GM18519 (cell line): ENCODE data around the gene UBR2.

Experiments
- ATAC-seq: cut with Tn5 transposase; IDR thresholded peaks from one replicate; pipeline ENCODE4 v1.9.1; 2021; ENCODE audit warnings: mild to moderate bottlenecking, moderate library complexity; ENCODE audit not compliant: unreplicated experiment, low FRiP score

UBR2 gene

GRCh38 chr6:42563697-42564505 lies at the start of gene UBR2:
Gene UBR2, plus strand, starts transcription at chr6:42564029. Its CDS starts 291 bp downstream, at chr6:42564320.
- peak; percentile 88 for ATAC-seq

GRCh38 chr6:42514745-42515144 lies 49.1 kb upstream of the UBR2 start:
- ATAC-seq: no peak

- no peak for ATAC-seq
Observed at GRCh38 chr6:42519779-42520178, 44.0 kb upstream of the UBR2 start.

- peak; percentile 36 for ATAC-seq
Observed at GRCh38 chr6:42520786-42521607, 42.8 kb upstream of the UBR2 start.

DNA sequence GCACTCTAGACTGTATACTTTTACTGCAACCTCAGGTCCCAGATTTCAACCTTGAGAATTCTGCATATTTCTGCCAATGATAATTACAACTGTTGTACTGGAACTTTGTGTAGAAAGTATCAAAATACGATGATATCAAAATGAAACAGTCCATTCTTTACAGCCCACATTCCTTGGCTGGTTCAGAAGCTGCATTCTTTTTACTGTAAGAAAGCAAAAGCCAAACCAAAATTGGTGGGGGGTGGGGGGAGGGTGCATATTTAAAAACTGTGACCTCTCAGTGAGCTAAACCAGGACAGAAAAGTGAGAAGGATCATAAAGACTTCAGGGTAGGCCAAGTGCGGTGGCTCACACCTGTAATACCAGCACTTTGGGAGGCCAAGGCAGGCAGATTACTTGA lies 41.8 kb upstream of the UBR2 start:
- no peak for ATAC-seq

DNA sequence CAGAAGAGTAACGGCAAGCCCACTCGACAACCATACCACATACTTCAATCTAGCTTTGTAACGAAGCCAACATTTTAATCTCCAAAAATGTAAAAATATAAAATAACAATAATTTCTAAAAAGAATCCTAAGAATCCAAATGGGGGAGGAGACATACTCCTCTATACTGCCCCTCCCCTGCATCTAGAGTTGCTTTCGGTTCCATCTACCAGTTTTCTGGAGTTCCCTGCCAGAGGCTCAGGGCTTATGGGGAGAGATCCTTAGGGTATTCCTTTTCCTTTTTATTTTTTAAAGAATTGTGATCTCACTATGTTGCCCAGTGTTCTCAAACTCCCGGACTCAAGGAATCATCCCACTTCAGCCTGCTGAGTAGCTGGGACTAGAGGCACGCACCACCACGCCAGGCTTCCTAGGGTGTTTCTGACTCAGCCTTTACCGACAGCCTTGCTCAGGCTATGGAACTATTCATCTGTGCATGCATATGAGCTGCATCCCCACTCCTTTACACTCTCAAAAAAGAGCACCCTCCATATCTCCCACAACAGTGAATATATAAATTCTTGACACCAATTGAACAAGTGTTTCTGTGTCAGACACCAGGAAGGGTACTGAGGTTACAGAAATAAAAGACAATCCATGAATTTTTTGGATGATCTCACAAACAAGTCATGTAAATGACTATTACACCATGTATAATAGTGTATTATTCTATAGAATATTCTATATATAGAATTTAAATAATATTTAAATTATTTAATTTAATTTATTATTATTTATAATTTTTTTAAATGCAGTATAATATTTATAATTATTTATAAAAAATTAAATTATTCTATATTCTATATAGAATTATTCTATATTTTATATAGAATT lies 40.7 kb upstream of the UBR2 start:
- no peak for ATAC-seq

DNA sequence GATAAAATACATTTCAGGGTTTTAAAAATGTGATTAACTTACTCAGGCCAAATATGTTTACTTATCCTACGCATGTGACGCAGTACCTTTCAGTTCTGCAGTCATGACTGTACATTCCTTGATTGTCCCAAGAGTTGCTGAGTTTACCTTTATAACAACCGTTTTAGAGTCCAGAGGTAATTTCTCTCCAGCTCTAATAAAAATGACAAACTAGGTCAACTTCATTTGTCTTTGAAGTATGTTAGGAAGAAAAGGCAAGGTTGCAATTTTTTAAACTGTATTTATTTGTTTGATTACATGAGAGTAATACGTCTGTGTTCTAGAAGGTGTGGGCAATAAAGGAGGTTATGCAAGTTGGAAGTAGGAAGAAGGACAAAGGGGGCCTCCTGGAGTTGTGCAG lies 38.6 kb upstream of the UBR2 start:
- no peak for ATAC-seq

DNA sequence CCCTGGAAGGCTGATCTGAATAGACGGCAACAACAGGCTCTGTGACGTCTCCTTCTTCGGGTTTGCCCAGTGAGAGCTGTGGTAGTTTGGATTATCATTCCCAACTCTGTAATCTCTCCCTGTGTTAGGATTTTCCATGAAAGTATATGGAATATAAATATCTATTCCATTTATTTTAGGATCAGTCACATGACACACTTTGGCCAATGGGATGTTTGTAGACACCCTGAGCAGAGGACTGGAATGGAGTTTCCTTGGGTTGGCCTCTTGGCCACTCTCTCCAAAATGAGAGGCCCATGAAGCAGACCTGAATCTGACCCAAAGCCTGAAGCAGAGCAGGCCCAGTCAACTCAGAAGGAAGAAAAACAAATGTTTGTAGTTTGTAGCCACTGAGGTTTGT lies 37.2 kb upstream of the UBR2 start:
- ATAC-seq: no peak

- no peak for ATAC-seq
Observed at GRCh38 chr6:42527204-42527603, 36.6 kb upstream of the UBR2 start.

- ATAC-seq: no peak
Observed at GRCh38 chr6:42530296-42530695, 33.5 kb upstream of the UBR2 start.

GRCh38 chr6:42530751-42531150 lies 33.1 kb upstream of the UBR2 start:
- ATAC-seq: no peak

DNA sequence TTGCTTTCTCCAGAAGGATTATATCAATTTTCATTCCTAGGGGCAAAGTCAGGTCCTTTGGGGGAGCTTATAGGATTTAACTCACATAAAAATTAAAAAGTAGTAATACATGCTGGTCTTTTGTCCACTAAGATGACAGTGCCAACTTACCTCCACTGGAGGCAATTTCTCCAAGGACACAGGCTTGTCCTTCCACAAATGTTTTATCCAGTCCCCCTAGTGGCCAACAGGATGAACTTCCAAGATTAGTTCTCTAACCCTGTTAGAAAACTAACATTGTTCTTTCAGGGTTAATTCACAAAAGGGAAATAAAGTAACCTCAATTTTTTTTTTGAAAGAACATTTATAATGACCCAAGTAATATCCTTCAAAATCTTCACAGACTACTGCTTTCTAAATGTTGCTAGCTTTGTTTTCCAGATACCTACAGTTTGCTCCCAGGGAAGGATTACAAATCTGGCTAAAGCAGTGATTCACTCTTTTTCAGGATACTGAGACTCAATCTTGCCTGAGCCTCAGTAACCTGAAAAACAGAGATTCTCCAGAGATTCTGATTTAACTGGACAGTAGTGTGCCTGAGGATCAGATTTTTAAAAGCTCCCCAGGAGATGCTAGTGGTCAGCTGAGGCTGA lies 31.7 kb upstream of the UBR2 start:
- no peak for ATAC-seq

- ATAC-seq: no peak
Observed at GRCh38 chr6:42533794-42534193, 30.0 kb upstream of the UBR2 start.

DNA sequence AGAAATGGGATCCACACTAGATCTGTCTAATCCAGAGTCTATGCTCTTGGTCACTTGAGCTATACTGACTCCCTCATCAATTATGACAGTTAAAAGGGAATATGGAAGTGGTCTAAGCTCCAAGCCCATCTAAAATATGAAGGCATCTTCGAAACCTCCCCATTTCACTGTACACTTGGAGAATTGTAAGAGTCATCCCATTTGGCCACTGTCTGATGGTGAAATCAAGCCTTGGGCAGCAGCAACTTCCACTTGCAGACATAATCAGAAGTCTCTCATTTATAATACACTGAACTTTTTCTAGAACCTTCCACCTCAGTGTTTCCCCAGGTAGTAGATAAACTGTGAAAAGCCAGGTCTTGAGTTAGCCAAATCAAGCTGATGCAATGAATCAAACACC lies 26.3 kb upstream of the UBR2 start:
- ATAC-seq: no peak

GRCh38 chr6:42539135-42539534 lies 24.7 kb upstream of the UBR2 start:
- no peak for ATAC-seq

GRCh38 chr6:42545226-42545773 lies 18.5 kb upstream of the UBR2 start:
- ATAC-seq: no peak

DNA sequence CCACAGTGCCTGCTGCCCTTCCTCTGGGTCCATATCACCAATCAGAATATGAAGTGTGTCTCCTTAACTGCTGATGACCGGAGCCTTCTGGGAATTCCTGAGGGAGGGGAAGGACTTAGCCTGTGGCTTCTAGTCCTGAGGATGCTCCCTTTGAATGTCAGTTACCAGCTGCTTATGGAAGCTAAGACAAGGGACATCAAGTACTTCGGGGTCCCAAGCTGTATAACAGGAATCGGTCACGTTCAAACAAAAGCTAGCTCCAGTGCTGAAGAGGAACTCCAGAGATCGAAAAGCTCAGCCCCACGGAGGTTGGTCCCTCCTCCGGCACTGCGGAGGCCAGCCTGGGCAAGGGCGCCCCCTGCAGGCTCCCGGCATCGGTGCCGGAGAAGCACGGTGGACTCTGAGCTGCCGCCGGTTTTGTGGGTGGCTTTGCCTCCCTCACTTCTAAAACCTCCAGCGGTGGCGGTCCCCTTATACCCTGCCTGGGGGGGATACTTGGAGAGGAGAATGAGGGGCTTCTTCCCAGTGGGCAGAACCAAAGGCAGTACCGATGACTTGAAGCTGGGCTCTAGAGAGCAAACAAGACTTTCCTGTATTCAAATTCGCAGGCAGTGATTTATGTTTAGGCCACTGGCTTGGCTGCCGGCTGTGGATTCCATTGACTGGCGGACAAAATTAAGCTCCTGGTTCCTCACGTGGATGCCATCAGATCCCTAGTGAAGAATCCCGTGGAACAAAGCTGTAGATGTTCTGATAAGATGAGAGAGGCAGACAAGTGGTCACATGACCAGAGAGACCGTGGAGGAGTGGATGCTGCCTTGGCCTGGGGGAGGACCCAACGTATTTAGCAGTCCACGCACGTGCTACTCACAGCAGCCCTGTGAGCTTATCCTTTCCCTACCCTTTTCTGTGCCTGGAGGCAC lies 16.2 kb upstream of the UBR2 start:
- no peak for ATAC-seq

DNA sequence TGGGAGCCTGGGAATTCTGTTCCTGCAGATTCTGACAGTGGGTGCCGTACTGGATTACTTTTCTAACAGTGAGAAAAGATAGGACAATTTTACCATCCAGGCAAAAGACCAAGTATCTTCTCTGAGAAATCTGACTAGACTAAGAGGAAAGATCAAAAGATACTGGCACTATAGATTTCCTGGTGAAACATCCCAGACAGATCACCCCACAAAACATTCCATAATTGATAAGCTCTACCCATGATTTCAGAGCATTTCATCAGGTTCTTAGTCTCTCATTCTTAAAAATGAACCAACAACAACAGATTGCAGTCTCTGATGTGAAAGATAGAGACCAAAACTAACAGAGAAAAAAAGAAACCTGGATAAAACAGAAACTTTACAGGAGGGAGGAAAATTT lies 13.6 kb upstream of the UBR2 start:
- ATAC-seq: no peak

DNA sequence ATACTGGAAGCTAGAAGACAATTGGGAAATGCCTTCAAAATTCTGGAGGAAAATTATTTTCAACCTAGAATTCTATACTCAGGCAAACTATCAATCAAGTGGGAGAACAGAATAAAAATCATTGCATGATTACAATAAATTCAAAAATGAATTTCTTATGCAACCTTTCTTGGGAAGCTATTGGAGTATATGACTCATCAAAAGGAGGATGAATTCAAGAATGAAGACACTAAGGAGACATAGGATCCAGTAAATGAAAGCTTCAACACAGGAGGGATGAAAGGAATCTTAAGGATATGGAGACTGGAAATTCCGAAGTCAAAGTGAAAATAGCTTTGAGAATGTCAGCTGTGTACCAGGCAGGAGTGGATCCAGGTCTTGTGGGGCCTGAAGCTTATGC lies 12.6 kb upstream of the UBR2 start:
- no peak for ATAC-seq
